NCI-H69 (cell line): ENCODE measurements around the gene PMIS2.

Source experiments
- DNase-seq: peaks from one replicate; lab custom pipeline; 2025; lab: John Stamatoyannopoulos, UW

The PMIS2 gene

GRCh38 chr19:35633727-35634440, 47.9 kb downstream of the PMIS2 start:
- DNase-seq: no peak

DNA sequence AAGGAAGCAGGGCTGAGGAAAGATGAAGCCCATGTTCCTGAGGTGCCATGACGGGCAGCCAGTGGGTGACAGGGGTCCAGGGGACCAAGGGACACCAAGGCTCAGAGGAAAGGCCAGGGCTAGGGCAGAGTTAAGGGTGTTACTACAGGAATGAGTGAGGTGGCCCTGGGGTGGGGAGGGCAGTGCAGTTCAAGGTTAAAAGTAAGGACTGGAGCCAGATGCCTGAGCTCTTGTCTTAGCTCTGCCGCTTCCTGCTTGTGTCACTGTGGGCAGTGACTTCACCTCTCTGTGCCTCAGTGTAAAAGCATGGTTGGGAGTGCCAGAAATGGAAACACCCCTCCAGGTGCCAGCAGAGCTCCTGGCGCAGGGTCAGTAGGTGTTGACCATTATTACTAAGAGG, 50.7 kb downstream of the PMIS2 start:
- DNase-seq: no peak
